ENCODE measurements around the gene MTCH1. TPM values are rescaled to one million over a fixed set of nuclear protein-coding genes. Genes with fewer than 3 reads are reported as not detected.

Gene MTCH1
- polyA plus RNA-seq: 100 to 1,000 TPM; 127 to 203 (median 189) TPM

GRCh38 chr6:36985808-36986703 lies at the start of gene MTCH1:
TSS of gene MTCH1 (minus strand) at chr6:36986196. CDS start at chr6:36986173, 23 bp downstream.
- WGBS, 3 donors: 0 to 1% (median 1%) methylated on average over 82 to 101 of the region's 101 CpGs
- H3K27ac ChIP-seq (ENCODE audit: low read depth, low read length): peak within 1 kb of the TSS; percentile 86

- no peak overlapping the region for H3K27ac ChIP-seq (ENCODE audit: low read depth, low read length)
- WGBS, 3 donors: 69 to 78% (median 74%) methylated on average over 8 of the region's 8 CpGs
Observed at GRCh38 chr6:37033819-37034795, 48.1 kb upstream of the MTCH1 start.

- 80 to 87% (median 86%) methylated on average over 7 of the region's 7 CpGs for WGBS, 3 donors
- no peak overlapping the region for H3K27ac ChIP-seq (ENCODE audit: low read depth, low read length)
Observed at GRCh38 chr6:37033255-37033654, 47.3 kb upstream of the MTCH1 start.

GRCh38 chr6:37032239-37032638 lies 46.2 kb upstream of the MTCH1 start:
- H3K27ac ChIP-seq (ENCODE audit: low read depth, low read length): no peak overlapping the region
- 87 to 88% (median 87%) methylated on average over 7 of the region's 7 CpGs for WGBS, 3 donors

GRCh38 chr6:37030599-37030998 lies 44.6 kb upstream of the MTCH1 start:
- WGBS, 3 donors: 86 to 92% (median 89%) methylated on average over 2 of the region's 2 CpGs
- no peak overlapping the region for H3K27ac ChIP-seq (ENCODE audit: low read depth, low read length)

- H3K27ac ChIP-seq (ENCODE audit: low read depth, low read length): no peak overlapping the region
- WGBS, 3 donors: 53 to 70% (median 65%) methylated on average over 4 of the region's 4 CpGs
Observed at GRCh38 chr6:37029249-37029971, 43.4 kb upstream of the MTCH1 start.

GRCh38 chr6:37027811-37028469 lies 41.9 kb upstream of the MTCH1 start:
- 92 to 94% (median 93%) methylated on average over 17 of the region's 17 CpGs for WGBS, 3 donors

GRCh38 chr6:37027036-37027720 lies 41.2 kb upstream of the MTCH1 start:
- no peak overlapping the region for H3K27ac ChIP-seq (ENCODE audit: low read depth, low read length)
- WGBS, 3 donors: 80 to 87% (median 84%) methylated on average over 15 of the region's 15 CpGs

More at GRCh38 chr6:37027811-37028469, 41.9 kb upstream of the MTCH1 start:
- no peak overlapping the region for H3K27ac ChIP-seq (ENCODE audit: low read depth, low read length)

- WGBS, 3 donors: 86 to 87% (median 86%) methylated on average over 24 of the region's 24 CpGs
- no peak overlapping the region for H3K27ac ChIP-seq (ENCODE audit: low read depth, low read length)
Observed at GRCh38 chr6:37025621-37026466, 39.8 kb upstream of the MTCH1 start.

- no peak overlapping the region for H3K27ac ChIP-seq (ENCODE audit: low read depth, low read length)
- WGBS, 3 donors: 77 to 78% (median 78%) methylated on average over 15 of the region's 15 CpGs
Observed at GRCh38 chr6:37024656-37025337, 38.8 kb upstream of the MTCH1 start.

- WGBS, 3 donors: 94 to 98% (median 97%) methylated on average over 11 to 17 of the region's 17 CpGs
- H3K27ac ChIP-seq (ENCODE audit: low read depth, low read length): no peak overlapping the region
Observed at GRCh38 chr6:37022135-37022863, 36.3 kb upstream of the MTCH1 start.

- 66 to 81% (median 74%) methylated on average over 14 of the region's 14 CpGs for WGBS, 3 donors
- H3K27ac ChIP-seq (ENCODE audit: low read depth, low read length): no peak overlapping the region
Observed at GRCh38 chr6:37021356-37022129, 35.5 kb upstream of the MTCH1 start.

- WGBS, 3 donors: 83 to 94% (median 88%) methylated on average over 5 of the region's 5 CpGs
- H3K27ac ChIP-seq (ENCODE audit: low read depth, low read length): no peak overlapping the region
Observed at GRCh38 chr6:37020812-37021211, 34.8 kb upstream of the MTCH1 start.

- H3K27ac ChIP-seq (ENCODE audit: low read depth, low read length): no peak overlapping the region
- 35 to 72% (median 59%) methylated on average over 12 of the region's 12 CpGs for WGBS, 3 donors
Observed at GRCh38 chr6:37020381-37020780, 34.4 kb upstream of the MTCH1 start.

- 34 to 48% (median 47%) methylated on average over 2 of the region's 2 CpGs for WGBS, 3 donors
- no peak overlapping the region for H3K27ac ChIP-seq (ENCODE audit: low read depth, low read length)
Observed at GRCh38 chr6:37019065-37019450, 33.1 kb upstream of the MTCH1 start.

Data from adipose tissue (tissue), 3 donors.